K562 (cell line): ENCODE data around the gene DGCR2. TPM values are rescaled to one million over a fixed set of nuclear protein-coding genes. Genes with fewer than 3 reads are reported as not detected.
A peak's percentile ranks its signal among the peaks of the same experiment; 100 is the strongest.

ENCODE experiments used
- BHLHE40 ChIP-seq: IDR thresholded peaks from 2 replicates; pipeline ENCODE4 v1.6.1; 2011; ENCODE audit warnings: low read length, improper control_type of control experiment
- ELF1 ChIP-seq: fragments of 200-800 bp; sonication (Bioruptor generic); IDR thresholded peaks from 2 replicates; pipeline ENCODE4 v1.6.1; 2016; ENCODE audit warnings: missing genetic modification characterization, missing compliant biosample characterization
- FOXM1 ChIP-seq, 2 experiments: fragments of 450-650 bp in 1 of 2; sonication (generic) in 1 of 2; formaldehyde crosslinking in 1 of 2; IDR thresholded peaks; 2 replicates each; pipeline versions ENCODE4 v1.6.1 to v1.9.0; 2017 to 2022; ENCODE audit warnings: low read depth in 2 of 2, mild to moderate bottlenecking in 2 of 2, missing genetic modification reagents in 1 of 2, moderate library complexity in 1 of 2
- GTF2A2 ChIP-seq: IDR thresholded peaks from 2 replicates; pipeline ENCODE4 v1.6.1; 2016; ENCODE audit warnings: mild to moderate bottlenecking, missing genetic modification characterization, missing compliant biosample characterization
- HNRNPL ChIP-seq: fragments of 200-400 bp; formaldehyde crosslinking; IDR thresholded peaks from 2 replicates; pipeline ENCODE4 v1.6.1; 2017; ENCODE audit warnings: low read depth, mild to moderate bottlenecking, low read length
- ILK ChIP-seq: fragments of 450-650 bp; IDR thresholded peaks from 2 replicates; pipeline ENCODE4 v1.6.1; 2016; ENCODE audit warnings: missing genetic modification characterization, low read depth, mild to moderate bottlenecking, missing compliant biosample characterization, moderate library complexity, borderline replicate concordance
- MAFK ChIP-seq: IDR thresholded peaks from 2 replicates; pipeline ENCODE4 v1.6.1; 2011; ENCODE audit warnings: low read length, improper control_type of control experiment
- MTA3 ChIP-seq: fragments of 450-650 bp; formaldehyde crosslinking; IDR thresholded peaks from 2 replicates; pipeline ENCODE4 v1.6.1; 2017; ENCODE audit warnings: mild to moderate bottlenecking, borderline replicate concordance
- POLR2AphosphoS5 ChIP-seq: IDR thresholded peaks from 2 replicates; pipeline ENCODE4 v1.6.1; 2011; ENCODE audit warnings: mild to moderate bottlenecking, low read depth, low read length, moderate library complexity; ENCODE audit not compliant: control insufficient read depth, insufficient read depth
- YY1 ChIP-seq, 3 experiments: IDR thresholded peaks; 2 replicates each; pipeline ENCODE4 v1.6.1; 2011; ENCODE audit warnings: low read length in 2 of 3, mild to moderate bottlenecking in 2 of 3, moderate library complexity in 2 of 3, borderline replicate concordance in 1 of 3, control low read depth in 1 of 3, low read depth in 1 of 3; ENCODE audit not compliant: insufficient read depth in 3 of 3, insufficient replicate concordance in 2 of 3, control insufficient read depth in 1 of 3, insufficient read length in 1 of 3; ENCODE audit errors: extremely low read depth in 1 of 3
- polyA plus RNA-seq, 8 experiments: library from polyadenylated mRNA; depleted of rRNA in 4 of 8; stranded (reverse) in 5 of 8; unstranded in 3 of 8; fragments of >200 nt; fragmentation: Nextera tagmentation in 2 of 8; fragmentation: Illumina TruSeq in 1 of 8; extraction: Ambion mirVana in 2 of 8; extraction: Trizol in 1 of 8; gene quantifications; 2 replicates each; pipeline versions ENCODE4 v1.2.1 to v1.2.3, GENCODE V29; 2011 to 2014; ENCODE audit warnings: inconsistent platforms in 1 of 8, missing spikeins in 1 of 8
- total RNA-seq, 7 experiments: library from RNA; depleted of rRNA in 6 of 7; stranded (reverse); fragments of >200 nt in 6 of 7; fragmentation: Illumina TruSeq in 2 of 7; extraction: Trizol in 2 of 7; gene quantifications; 2 replicates each; pipeline versions ENCODE4 v1.2.1 to v1.2.3, GENCODE V29; 2011 to 2021; ENCODE audit warnings: low replicate concordance in 1 of 7
- TF ChIP-seq, protein P1 (sequence below): sonication (generic); formaldehyde crosslinking; IDR thresholded peaks from 2 replicates; pipeline ENCODE4 v1.8.0; 2022; ENCODE audit warnings: mild to moderate bottlenecking, missing genetic modification reagents
- TF ChIP-seq, protein P2 (sequence below): sonication (generic); IDR thresholded peaks from 2 replicates; pipeline ENCODE4 v1.6.1; 2016
- TF ChIP-seq, protein P3 (sequence below): fragments of 450-650 bp; conservative IDR thresholded peaks from 2 replicates; pipeline ENCODE4 v1.6.1; 2016; ENCODE audit warnings: missing genetic modification characterization, low read depth, mild to moderate bottlenecking, control low read depth, missing compliant biosample characterization
- TF ChIP-seq, protein P4 (sequence below), 2 experiments: fragments of 250-450 bp in 1 of 2; fragments of 450-650 bp in 1 of 2; sonication (Bioruptor Pico) in 1 of 2; IDR thresholded peaks; 2 replicates each; pipeline versions ENCODE4 v1.6.1 to v1.8.0; 2016 to 2021; ENCODE audit warnings: mild to moderate bottlenecking in 2 of 2, moderate library complexity in 2 of 2, missing compliant biosample characterization in 1 of 2, missing genetic modification characterization in 1 of 2
- TF ChIP-seq, protein P5 (sequence below): fragments of 450-650 bp; formaldehyde crosslinking; IDR thresholded peaks from 2 replicates; pipeline ENCODE4 v1.4.0; 2022; ENCODE audit warnings: mild to moderate bottlenecking, moderate library complexity

Gene DGCR2
- total and polyA plus RNA-seq, 9 of the 15 experiments (the other 6 are each of a cell fraction or from before 2014, with no cell fraction given): 0.69 to 101 (median 56.4) TPM

DNA sequence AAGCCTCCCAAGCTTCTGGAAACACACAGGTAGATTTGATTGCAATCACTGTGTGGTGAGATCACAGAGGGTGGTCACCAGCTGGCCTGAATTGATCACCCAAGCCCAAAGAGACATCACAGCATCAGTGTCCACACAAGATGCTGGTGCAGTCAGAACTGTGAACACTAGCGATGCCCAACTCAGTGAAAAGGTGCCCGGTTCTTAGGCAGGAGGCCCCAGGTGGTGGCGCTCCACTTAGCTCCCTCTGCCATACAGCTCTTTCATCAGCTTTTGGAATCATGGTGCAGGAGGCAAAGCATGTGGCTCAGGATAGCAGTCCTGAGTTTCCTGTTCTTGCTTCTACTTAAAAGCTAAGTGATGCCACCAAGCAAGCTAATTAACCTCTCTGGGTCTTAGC lies 11.1 kb downstream of the DGCR2 start (continued):
- TF ChIP-seq, protein P1, sequence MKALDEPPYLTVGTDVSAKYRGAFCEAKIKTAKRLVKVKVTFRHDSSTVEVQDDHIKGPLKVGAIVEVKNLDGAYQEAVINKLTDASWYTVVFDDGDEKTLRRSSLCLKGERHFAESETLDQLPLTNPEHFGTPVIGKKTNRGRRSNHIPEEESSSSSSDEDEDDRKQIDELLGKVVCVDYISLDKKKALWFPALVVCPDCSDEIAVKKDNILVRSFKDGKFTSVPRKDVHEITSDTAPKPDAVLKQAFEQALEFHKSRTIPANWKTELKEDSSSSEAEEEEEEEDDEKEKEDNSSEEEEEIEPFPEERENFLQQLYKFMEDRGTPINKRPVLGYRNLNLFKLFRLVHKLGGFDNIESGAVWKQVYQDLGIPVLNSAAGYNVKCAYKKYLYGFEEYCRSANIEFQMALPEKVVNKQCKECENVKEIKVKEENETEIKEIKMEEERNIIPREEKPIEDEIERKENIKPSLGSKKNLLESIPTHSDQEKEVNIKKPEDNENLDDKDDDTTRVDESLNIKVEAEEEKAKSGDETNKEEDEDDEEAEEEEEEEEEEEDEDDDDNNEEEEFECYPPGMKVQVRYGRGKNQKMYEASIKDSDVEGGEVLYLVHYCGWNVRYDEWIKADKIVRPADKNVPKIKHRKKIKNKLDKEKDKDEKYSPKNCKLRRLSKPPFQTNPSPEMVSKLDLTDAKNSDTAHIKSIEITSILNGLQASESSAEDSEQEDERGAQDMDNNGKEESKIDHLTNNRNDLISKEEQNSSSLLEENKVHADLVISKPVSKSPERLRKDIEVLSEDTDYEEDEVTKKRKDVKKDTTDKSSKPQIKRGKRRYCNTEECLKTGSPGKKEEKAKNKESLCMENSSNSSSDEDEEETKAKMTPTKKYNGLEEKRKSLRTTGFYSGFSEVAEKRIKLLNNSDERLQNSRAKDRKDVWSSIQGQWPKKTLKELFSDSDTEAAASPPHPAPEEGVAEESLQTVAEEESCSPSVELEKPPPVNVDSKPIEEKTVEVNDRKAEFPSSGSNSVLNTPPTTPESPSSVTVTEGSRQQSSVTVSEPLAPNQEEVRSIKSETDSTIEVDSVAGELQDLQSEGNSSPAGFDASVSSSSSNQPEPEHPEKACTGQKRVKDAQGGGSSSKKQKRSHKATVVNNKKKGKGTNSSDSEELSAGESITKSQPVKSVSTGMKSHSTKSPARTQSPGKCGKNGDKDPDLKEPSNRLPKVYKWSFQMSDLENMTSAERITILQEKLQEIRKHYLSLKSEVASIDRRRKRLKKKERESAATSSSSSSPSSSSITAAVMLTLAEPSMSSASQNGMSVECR: no peak
- no peak for TF ChIP-seq ELF1 (tag)
- no peak for TF ChIP-seq POLR2AphosphoS5
- TF ChIP-seq, protein P2, sequence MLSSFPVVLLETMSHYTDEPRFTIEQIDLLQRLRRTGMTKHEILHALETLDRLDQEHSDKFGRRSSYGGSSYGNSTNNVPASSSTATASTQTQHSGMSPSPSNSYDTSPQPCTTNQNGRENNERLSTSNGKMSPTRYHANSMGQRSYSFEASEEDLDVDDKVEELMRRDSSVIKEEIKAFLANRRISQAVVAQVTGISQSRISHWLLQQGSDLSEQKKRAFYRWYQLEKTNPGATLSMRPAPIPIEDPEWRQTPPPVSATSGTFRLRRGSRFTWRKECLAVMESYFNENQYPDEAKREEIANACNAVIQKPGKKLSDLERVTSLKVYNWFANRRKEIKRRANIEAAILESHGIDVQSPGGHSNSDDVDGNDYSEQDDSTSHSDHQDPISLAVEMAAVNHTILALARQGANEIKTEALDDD: no peak
- TF ChIP-seq MAFK: peak; percentile 18; the same call in 1 of the 2 replicates
- no peak for TF ChIP-seq ILK (tag)
- TF ChIP-seq, protein P3, sequence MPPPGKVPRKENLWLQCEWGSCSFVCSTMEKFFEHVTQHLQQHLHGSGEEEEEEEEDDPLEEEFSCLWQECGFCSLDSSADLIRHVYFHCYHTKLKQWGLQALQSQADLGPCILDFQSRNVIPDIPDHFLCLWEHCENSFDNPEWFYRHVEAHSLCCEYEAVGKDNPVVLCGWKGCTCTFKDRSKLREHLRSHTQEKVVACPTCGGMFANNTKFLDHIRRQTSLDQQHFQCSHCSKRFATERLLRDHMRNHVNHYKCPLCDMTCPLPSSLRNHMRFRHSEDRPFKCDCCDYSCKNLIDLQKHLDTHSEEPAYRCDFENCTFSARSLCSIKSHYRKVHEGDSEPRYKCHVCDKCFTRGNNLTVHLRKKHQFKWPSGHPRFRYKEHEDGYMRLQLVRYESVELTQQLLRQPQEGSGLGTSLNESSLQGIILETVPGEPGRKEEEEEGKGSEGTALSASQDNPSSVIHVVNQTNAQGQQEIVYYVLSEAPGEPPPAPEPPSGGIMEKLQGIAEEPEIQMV (tag): no peak
- no peak for TF ChIP-seq YY1 (IDR thresholded peaks at IDR 0.05; ENCODE audit: borderline replicate concordance in 1 of 3, control insufficient read depth in 1 of 3, extremely low read depth in 1 of 3, insufficient read depth in 3 of 3, insufficient read length in 1 of 3, insufficient replicate concordance in 2 of 3, low read depth in 1 of 3, low read length in 2 of 3)
- TF ChIP-seq, protein P4, sequence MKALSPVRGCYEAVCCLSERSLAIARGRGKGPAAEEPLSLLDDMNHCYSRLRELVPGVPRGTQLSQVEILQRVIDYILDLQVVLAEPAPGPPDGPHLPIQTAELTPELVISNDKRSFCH (CRISPR knock-in tag; IDR thresholded peaks at IDR 0.05): no peak
- TF ChIP-seq, protein P4 (tag; IDR thresholded peaks at IDR 0.05): no peak
- TF ChIP-seq FOXM1 (IDR thresholded peaks at IDR 0.05; ENCODE audit: low read depth): no peak
- no peak for TF ChIP-seq FOXM1 (CRISPR knock-in tag; IDR thresholded peaks at IDR 0.05; ENCODE audit: low read depth)
- 0 out of 2 replicates have a peak, but pooled peaks have one; percentile 20 for TF ChIP-seq HNRNPL
- TF ChIP-seq MTA3: peak; percentile 70; the same call in 1 of the 2 replicates
- TF ChIP-seq, protein P5, sequence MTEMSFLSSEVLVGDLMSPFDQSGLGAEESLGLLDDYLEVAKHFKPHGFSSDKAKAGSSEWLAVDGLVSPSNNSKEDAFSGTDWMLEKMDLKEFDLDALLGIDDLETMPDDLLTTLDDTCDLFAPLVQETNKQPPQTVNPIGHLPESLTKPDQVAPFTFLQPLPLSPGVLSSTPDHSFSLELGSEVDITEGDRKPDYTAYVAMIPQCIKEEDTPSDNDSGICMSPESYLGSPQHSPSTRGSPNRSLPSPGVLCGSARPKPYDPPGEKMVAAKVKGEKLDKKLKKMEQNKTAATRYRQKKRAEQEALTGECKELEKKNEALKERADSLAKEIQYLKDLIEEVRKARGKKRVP: peak; percentile 30; the same call in 1 of the 2 replicates
- TF ChIP-seq GTF2A2 (tag): no peak
- 0 out of 2 replicates have a peak, but pooled peaks have one; percentile 39 for TF ChIP-seq BHLHE40
